ENCODE measurements around the gene ZBTB38. TPM values are rescaled to one million over a fixed set of nuclear protein-coding genes. Genes with fewer than 3 reads are reported as not detected.

The ZBTB38 gene
- total and polyA plus RNA-seq, 2 of the 13 experiments (the other 11 are each of a cell fraction or from before 2014, with no cell fraction given), result 26.8 to 51.7 TPM

DNA sequence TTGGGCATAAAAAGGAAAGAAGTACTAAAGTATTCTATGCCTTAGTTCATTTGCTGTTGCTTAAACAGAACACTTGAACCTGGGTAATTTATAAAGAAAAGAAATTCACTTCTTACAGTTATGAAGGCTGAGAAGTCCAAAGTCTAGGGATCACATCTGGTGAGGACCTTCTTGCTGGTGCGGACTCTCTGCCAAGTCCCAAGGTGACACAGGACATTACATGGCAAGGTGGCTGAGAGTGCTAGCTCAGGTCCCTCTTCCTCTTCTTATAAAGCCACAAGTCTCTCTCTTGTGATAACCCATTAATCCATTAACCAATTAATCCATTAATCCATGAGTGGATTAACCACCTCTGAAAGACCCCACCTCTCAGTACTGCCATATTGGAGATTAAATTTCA lies 3.1 kb upstream of the ZBTB38 start (continued):
- TF ChIP-seq SIN3A (IDR thresholded peaks at IDR 0.05; ENCODE audit: borderline replicate concordance, low read depth, low read length), result no peak

DNA sequence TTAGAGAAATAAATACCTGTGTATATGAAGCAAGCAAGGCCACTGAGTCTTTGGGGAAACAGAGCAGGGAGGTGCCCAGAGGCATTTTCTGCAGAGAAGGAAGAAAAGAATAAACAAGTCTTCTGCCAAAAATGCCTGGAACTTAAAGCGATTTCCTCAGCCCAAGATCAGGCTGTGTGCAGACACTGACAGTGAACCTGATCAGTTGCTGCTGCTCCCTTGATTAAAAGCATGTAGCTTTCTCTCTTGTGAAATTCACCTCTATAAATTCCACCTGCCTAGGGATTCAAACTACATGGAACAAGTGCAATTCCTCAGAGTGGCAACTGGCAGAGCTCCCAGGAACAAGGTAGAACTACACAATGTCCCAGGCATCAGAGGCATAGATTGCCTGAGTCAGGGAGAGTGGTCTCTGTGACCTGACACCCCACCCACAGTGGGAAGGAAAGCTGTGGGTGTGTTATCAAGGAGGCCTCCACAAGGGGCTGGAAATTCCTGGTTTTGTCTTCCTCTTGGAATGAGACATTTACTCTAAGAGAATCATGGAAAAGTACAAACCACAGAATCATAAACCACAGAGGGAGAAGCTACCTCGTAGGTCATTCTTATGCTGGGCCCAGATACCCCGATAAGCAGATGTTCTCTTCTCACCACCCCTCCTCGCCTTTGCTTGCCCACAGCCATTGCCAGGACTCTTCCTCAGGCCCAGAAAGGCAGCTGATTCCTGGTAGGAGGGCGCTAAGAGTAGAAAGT lies 1.8 kb upstream of the ZBTB38 start:
- H3K4me1 ChIP-seq (ENCODE audit: insufficient read depth, low read length), result peaks cover 66% of the 10 kb centered on the region
- H3K9me3 ChIP-seq (ENCODE audit: low read length), result no peaks in the 10 kb centered on the region
- BruUV-seq (replicated peaks), result no TSS peak
- H4K20me1 ChIP-seq (ENCODE audit: insufficient read depth, low read length), result no peaks in the 10 kb centered on the region
- intact Hi-C loops (cut with micrococcal nuclease; ENCODE audit: unreplicated experiment) (no loop called here), in situ Hi-C loops (cut with HindIII; ENCODE audit: extremely low pct_ligation_motif_present, low pct_unique_long_range_greater_than_20kb) (loop anchor here (5.0 kb wide), 1 partner anchor 36 kb away; no protein-coding TSS in a partner anchor)
- CTCF ChIA-PET (ENCODE audit: low intra/inter-chr PET ratio, low total read pairs), result no interaction called here
- no peak for ATAC-seq
- 61% methylated on average over 5 of the region's 5 CpGs for WGBS (ENCODE audit: low lambda C conversion rate)
- H3K27ac ChIP-seq (ENCODE audit: extremely low read length, insufficient read depth, low read length), result peak overlapping the region; percentile 98
- POLR2A ChIA-PET, result interaction anchor here (1.0 to 3.6 kb wide), 7 partner anchors 10 to 65 kb away, joined by 3 to 39 read pairs (median 4); no protein-coding TSS in a partner anchor
- H3K4me3 ChIP-seq (replicated peaks in 1 of 3; ENCODE audit: insufficient read depth in 1 of 3, low read depth in 2 of 3, low read length in 3 of 3), result no peak overlapping the region
- DNase-seq (ENCODE audit: low spot score), result peak; percentile 49
- FAIRE-seq, result no peak
- no peaks in the 10 kb centered on the region for H3K27me3 ChIP-seq (ENCODE audit: control insufficient read depth in 1 of 2, insufficient read depth in 2 of 2, low read length in 2 of 2)
- H3K79me2 ChIP-seq (ENCODE audit: insufficient read depth, low read length), result peaks cover 16% of the 10 kb centered on the region
- no peaks in the 10 kb centered on the region for H3K36me3 ChIP-seq (replicated peaks in 1 of 2; ENCODE audit: control insufficient read depth in 1 of 2, insufficient read depth in 2 of 2, low read length in 2 of 2)
- H3K9ac ChIP-seq (ENCODE audit: insufficient read depth, low read depth, low read length), result peak overlapping the region; percentile 32
- 0 out of 2 replicates have a peak overlapping the region, but pooled peaks have one; percentile 30 for H3K4me2 ChIP-seq (ENCODE audit: low read depth, low read length)
- peak overlapping the region; percentile 91 for H2AFZ ChIP-seq (ENCODE audit: low read length)
- TF ChIP-seq SPEN (CRISPR knock-in tag; IDR thresholded peaks at IDR 0.05; ENCODE audit: low read depth) (no peak), CHCHD3 (CRISPR knock-in tag; IDR thresholded peaks at IDR 0.05) (no peak), SOX5 (CRISPR knock-in tag; IDR thresholded peaks at IDR 0.05; ENCODE audit: borderline replicate concordance) (0 out of 2 replicates have a peak, but pooled peaks have one; percentile 5), ELF3 (CRISPR knock-in tag; IDR thresholded peaks at IDR 0.05) (peak; percentile 28; the same call in 1 of the 2 replicates), HMG20A (CRISPR knock-in tag; IDR thresholded peaks at IDR 0.05; ENCODE audit: borderline replicate concordance) (peak; percentile 15; the same call in 1 of the 2 replicates), SCMH1 (CRISPR knock-in tag; IDR thresholded peaks at IDR 0.05; ENCODE audit: borderline replicate concordance) (no peak), WIZ (CRISPR knock-in tag; IDR thresholded peaks at IDR 0.05) (no peak), EP300 (IDR thresholded peaks at IDR 0.05; ENCODE audit: low read depth in 2 of 2, low read length in 2 of 2) (peak in 1 of 2 experiments; percentile 43; a peak in 1 of 4 replicates), EP300 (CRISPR knock-in tag; IDR thresholded peaks at IDR 0.05; ENCODE audit: borderline replicate concordance) (no peak), NFIC (IDR thresholded peaks at IDR 0.05; ENCODE audit: low read length) (no peak)
- TF ChIP-seq, protein P1, sequence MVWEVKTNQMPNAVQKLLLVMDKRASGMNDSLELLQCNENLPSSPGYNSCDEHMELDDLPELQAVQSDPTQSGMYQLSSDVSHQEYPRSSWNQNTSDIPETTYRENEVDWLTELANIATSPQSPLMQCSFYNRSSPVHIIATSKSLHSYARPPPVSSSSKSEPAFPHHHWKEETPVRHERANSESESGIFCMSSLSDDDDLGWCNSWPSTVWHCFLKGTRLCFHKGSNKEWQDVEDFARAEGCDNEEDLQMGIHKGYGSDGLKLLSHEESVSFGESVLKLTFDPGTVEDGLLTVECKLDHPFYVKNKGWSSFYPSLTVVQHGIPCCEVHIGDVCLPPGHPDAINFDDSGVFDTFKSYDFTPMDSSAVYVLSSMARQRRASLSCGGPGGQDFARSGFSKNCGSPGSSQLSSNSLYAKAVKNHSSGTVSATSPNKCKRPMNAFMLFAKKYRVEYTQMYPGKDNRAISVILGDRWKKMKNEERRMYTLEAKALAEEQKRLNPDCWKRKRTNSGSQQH (CRISPR knock-in tag; IDR thresholded peaks at IDR 0.05; ENCODE audit: low read depth), result no peak
- TF ChIP-seq, protein P2, sequence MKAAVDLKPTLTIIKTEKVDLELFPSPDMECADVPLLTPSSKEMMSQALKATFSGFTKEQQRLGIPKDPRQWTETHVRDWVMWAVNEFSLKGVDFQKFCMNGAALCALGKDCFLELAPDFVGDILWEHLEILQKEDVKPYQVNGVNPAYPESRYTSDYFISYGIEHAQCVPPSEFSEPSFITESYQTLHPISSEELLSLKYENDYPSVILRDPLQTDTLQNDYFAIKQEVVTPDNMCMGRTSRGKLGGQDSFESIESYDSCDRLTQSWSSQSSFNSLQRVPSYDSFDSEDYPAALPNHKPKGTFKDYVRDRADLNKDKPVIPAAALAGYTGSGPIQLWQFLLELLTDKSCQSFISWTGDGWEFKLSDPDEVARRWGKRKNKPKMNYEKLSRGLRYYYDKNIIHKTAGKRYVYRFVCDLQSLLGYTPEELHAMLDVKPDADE (CRISPR knock-in tag; IDR thresholded peaks at IDR 0.05), result no peak
- TF ChIP-seq, protein P3, sequence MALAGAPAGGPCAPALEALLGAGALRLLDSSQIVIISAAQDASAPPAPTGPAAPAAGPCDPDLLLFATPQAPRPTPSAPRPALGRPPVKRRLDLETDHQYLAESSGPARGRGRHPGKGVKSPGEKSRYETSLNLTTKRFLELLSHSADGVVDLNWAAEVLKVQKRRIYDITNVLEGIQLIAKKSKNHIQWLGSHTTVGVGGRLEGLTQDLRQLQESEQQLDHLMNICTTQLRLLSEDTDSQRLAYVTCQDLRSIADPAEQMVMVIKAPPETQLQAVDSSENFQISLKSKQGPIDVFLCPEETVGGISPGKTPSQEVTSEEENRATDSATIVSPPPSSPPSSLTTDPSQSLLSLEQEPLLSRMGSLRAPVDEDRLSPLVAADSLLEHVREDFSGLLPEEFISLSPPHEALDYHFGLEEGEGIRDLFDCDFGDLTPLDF (CRISPR knock-in tag; IDR thresholded peaks at IDR 0.05), result no peak
- TF ChIP-seq, protein P4, sequence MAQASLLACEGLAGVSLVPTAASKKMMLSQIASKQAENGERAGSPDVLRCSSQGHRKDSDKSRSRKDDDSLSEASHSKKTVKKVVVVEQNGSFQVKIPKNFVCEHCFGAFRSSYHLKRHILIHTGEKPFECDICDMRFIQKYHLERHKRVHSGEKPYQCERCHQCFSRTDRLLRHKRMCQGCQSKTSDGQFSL (CRISPR knock-in tag; IDR thresholded peaks at IDR 0.05), result no peak
- TF ChIP-seq, protein P5, sequence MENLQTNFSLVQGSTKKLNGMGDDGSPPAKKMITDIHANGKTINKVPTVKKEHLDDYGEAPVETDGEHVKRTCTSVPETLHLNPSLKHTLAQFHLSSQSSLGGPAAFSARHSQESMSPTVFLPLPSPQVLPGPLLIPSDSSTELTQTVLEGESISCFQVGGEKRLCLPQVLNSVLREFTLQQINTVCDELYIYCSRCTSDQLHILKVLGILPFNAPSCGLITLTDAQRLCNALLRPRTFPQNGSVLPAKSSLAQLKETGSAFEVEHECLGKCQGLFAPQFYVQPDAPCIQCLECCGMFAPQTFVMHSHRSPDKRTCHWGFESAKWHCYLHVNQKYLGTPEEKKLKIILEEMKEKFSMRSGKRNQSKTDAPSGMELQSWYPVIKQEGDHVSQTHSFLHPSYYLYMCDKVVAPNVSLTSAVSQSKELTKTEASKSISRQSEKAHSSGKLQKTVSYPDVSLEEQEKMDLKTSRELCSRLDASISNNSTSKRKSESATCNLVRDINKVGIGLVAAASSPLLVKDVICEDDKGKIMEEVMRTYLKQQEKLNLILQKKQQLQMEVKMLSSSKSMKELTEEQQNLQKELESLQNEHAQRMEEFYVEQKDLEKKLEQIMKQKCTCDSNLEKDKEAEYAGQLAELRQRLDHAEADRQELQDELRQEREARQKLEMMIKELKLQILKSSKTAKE (CRISPR knock-in tag; IDR thresholded peaks at IDR 0.05; ENCODE audit: borderline replicate concordance), result no peak

Measured in HepG2 (cell line).